Measurements from ENCODE around the gene CLEC4G. TPM values are rescaled to one million over a fixed set of nuclear protein-coding genes. Genes with fewer than 3 reads are reported as not detected.
"Not testable (repeated sequence)": the region's sequence is repeated elsewhere in the genome, so short reads cannot be mapped to it uniquely, and the experiment has no call there.

CLEC4G gene
- total and polyA plus RNA-seq, 3 donors from 2014 or later: 0.71 to 1.2 TPM; not detected in 1

DNA sequence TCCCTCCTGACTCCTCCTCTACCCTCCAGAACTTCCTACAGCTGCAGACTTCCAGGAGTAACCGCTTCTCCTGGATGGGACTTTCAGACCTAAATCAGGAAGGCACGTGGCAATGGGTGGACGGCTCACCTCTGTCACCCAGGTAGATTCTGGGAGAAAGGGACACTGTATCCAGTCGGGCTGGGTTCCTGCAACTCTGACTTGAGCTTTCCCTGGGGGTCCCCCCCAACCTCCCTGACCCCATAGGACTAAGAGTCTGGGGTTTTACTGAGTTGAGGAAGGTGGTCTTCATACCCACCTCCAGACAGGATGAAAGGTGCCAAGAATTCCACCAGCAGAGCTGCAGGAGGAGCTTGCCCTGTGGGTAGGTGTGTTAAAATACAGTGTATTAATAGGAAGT lies 35.6 kb upstream of the CLEC4G start:
- H3K4me3 ChIP-seq: no peak overlapping the region
- H3K27ac ChIP-seq: no peak overlapping the region
- WGBS, 2 donors: 63 to 88% methylated on average over 4 of the region's 4 CpGs
- no peaks in the 10 kb centered on the region for H3K9me3 ChIP-seq
- intact Hi-C loops (cut with DNase I; ENCODE audit: low total_unique reads): no loop called here
- no peaks in the 10 kb centered on the region for H3K27me3 ChIP-seq
- DNase-seq: no peak
- no peak for TF ChIP-seq POLR2A (IDR thresholded peaks at IDR 0.05)
- TF ChIP-seq, protein P1, sequence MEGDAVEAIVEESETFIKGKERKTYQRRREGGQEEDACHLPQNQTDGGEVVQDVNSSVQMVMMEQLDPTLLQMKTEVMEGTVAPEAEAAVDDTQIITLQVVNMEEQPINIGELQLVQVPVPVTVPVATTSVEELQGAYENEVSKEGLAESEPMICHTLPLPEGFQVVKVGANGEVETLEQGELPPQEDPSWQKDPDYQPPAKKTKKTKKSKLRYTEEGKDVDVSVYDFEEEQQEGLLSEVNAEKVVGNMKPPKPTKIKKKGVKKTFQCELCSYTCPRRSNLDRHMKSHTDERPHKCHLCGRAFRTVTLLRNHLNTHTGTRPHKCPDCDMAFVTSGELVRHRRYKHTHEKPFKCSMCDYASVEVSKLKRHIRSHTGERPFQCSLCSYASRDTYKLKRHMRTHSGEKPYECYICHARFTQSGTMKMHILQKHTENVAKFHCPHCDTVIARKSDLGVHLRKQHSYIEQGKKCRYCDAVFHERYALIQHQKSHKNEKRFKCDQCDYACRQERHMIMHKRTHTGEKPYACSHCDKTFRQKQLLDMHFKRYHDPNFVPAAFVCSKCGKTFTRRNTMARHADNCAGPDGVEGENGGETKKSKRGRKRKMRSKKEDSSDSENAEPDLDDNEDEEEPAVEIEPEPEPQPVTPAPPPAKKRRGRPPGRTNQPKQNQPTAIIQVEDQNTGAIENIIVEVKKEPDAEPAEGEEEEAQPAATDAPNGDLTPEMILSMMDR (IDR thresholded peaks at IDR 0.05): no peak
- no peaks in the 10 kb centered on the region for H3K36me3 ChIP-seq (ENCODE audit: low read depth, missing control alignments)
- peaks cover 6% of the 10 kb centered on the region for H3K4me1 ChIP-seq

DNA sequence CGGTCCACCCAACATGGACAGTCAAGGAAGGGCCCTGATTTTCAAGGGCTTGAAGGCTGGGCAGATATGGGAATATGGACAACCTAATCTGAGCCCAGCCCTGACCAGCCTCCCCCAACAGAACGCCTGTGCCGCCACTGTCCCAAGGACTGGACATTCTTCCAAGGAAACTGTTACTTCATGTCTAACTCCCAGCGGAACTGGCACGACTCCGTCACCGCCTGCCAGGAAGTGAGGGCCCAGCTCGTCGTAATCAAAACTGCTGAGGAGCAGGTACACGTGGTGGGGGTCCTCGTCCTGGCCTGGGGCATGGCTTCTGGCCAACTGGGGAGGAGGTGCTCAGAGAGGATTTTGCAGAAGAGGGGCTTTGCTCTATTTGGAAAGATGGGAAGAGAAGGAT lies 34.6 kb upstream of the CLEC4G start:
- no peaks in the 10 kb centered on the region for H3K27me3 ChIP-seq
- H3K27ac ChIP-seq: no peak overlapping the region
- DNase-seq: no peak
- H3K4me3 ChIP-seq: no peak overlapping the region
- H3K4me1 ChIP-seq: peaks cover 6% of the 10 kb centered on the region
- no peaks in the 10 kb centered on the region for H3K9me3 ChIP-seq
- no peak for TF ChIP-seq POLR2A (IDR thresholded peaks at IDR 0.05)
- TF ChIP-seq, protein P1 (IDR thresholded peaks at IDR 0.05): no peak
- 62 to 68% methylated on average over 8 to 11 of the region's 11 CpGs for WGBS, 2 donors
- no peaks in the 10 kb centered on the region for H3K36me3 ChIP-seq (ENCODE audit: low read depth, missing control alignments)
- intact Hi-C loops (cut with DNase I; ENCODE audit: low total_unique reads): no loop called here

- H3K27me3 ChIP-seq; H3K36me3 ChIP-seq (ENCODE audit: low read depth, missing control alignments); H3K9me3 ChIP-seq; H3K4me1 ChIP-seq; intact Hi-C loops (cut with DNase I; ENCODE audit: low total_unique reads); H3K4me3 ChIP-seq; DNase-seq: not testable (repeated sequence)
- 55% methylated on average over 2 of the region's 2 CpGs; no CpG with 5 or more reads in 1 of the 2 donors for WGBS, 2 donors
- H3K27ac ChIP-seq: peak overlapping the region in 1 of 2 donors; percentile 66
Observed at GRCh38 chr19:7765043-7765442, 33.1 kb upstream of the CLEC4G start.

DNA sequence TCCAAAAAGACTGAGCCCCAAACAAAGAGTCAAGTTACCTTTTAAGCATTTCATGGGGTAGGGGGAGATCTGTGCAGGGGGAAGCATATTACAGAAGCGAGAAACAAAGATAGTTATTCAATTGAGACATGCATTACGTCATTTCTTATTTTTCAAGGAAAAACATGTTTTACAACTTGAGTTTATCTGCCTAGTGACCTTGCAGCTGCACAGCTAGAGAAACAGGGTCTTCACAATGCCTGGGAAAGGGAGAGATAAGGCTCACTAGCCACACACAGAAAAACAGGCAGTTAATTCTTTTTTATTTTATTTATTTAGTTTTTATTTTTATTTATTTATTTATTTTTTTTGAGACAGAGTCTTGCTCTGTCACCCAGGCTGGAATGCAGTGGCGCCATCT lies 32.2 kb upstream of the CLEC4G start:
- DNase-seq; H3K9me3 ChIP-seq; H3K36me3 ChIP-seq (ENCODE audit: low read depth, missing control alignments); H3K27me3 ChIP-seq; H3K4me1 ChIP-seq; intact Hi-C loops (cut with DNase I; ENCODE audit: low total_unique reads); H3K4me3 ChIP-seq; H3K27ac ChIP-seq: not testable (repeated sequence)
- WGBS, 2 donors: 44 to 49% methylated on average over 3 of the region's 3 CpGs

- intact Hi-C loops (cut with DNase I; ENCODE audit: low total_unique reads): no loop called here
- H3K27ac ChIP-seq: no peak overlapping the region
- 67 to 69% methylated on average over 1 of the region's 1 CpG for WGBS, 2 donors
Observed at GRCh38 chr19:7763696-7764095, 31.8 kb upstream of the CLEC4G start.

More at GRCh38 chr19:7763696-7764095, 31.8 kb upstream of the CLEC4G start:
- TF ChIP-seq POLR2A (IDR thresholded peaks at IDR 0.05): no peak
- TF ChIP-seq, protein P1 (IDR thresholded peaks at IDR 0.05): no peak
- no peaks in the 10 kb centered on the region for H3K36me3 ChIP-seq (ENCODE audit: low read depth, missing control alignments)
- H3K27me3 ChIP-seq: no peaks in the 10 kb centered on the region
- H3K9me3 ChIP-seq: no peaks in the 10 kb centered on the region
- no peak overlapping the region for H3K4me3 ChIP-seq
- H3K4me1 ChIP-seq: peaks cover 6% of the 10 kb centered on the region
- DNase-seq: no peak
